Measurements from ENCODE around the gene GALNT9. TPM values are rescaled to one million over a fixed set of nuclear protein-coding genes. Genes with fewer than 3 reads are reported as not detected.

Gene GALNT9
- polyA plus RNA-seq, 2 of the 4 experiments (the other 2 are of a cell fraction), result 0.66 to 2.8 TPM

DNA sequence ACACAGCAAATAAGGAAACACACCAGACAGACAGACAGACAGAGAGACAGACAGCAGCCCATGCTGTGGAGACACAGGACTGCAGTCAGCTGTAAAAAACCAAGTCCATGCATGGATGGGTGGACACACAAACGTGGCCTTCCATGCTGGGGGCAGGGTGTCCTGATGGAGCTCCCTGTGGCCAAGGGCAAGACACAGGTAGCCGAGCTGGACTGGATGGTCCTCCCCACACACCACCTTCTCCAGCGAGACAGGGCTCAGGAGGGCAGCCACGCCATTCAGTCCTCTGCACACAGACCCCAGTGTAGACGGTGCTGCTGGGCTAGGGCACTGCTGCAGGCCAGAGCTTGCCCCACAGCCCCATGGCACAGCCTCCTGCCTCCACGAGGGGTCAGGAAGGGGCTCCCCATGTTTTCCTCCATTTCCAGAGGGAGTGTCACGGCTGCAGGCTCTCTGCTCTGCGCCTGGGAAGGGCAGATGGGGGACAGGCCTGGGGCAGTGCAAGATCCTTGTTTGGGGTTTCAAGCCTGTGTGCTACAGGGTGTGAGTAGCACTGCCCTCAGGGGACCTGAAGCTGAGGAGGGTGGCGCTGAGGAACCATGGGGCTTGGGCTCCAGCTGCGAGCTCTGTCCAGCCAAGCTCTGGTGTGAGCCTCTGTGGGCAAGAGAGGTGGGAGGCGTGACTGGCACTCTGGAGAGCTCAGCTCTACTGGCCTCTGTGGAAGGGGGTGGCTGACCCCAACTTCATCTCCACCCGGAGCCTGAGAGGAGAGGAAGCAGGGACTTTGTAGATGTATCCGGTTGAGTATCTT is 67.9 kb downstream of the GALNT9 start:
- POLR2A ChIA-PET, result no interaction called here
- 68% methylated on average over 11 of the region's 13 CpGs for WGBS (ENCODE audit: missing lambda C conversion rate)
- Histone ChIP-seq H3K4me1 (no peaks in the 10 kb centered on the region), H3K4me2 (no peak overlapping the region), H3K9me3 (no peaks in the 10 kb centered on the region), H3K27ac (no peak overlapping the region), H3K4me3 (no peak overlapping the region)
- ATAC-seq, result peak in 1 of 2 experiments; percentile 18; a peak in 2 of 6 replicates
- TF ChIP-seq CHD4 (IDR thresholded peaks at IDR 0.05; ENCODE audit: borderline replicate concordance), result no peak
- no peak for TF ChIP-seq HEYL (CRISPR knock-in tag; IDR thresholded peaks at IDR 0.05)
- TF ChIP-seq SMC3 (IDR thresholded peaks at IDR 0.05), result no peak
- no peak for TF ChIP-seq TP53 (CRISPR knock-in tag; IDR thresholded peaks at IDR 0.05)
- no peak for TF ChIP-seq KDM1A (IDR thresholded peaks at IDR 0.05; ENCODE audit: low read depth)
- TF ChIP-seq HOXA7 (CRISPR knock-in tag; IDR thresholded peaks at IDR 0.05), result no peak
- TF ChIP-seq GATA3 (IDR thresholded peaks at IDR 0.05; ENCODE audit: borderline replicate concordance), result no peak
- TF ChIP-seq MAZ (IDR thresholded peaks at IDR 0.05; ENCODE audit: borderline replicate concordance, low read depth, low read length), result no peak
- no peak for DNase-seq (ENCODE audit: low read depth in 1 of 2, low spot score in 1 of 2)
- FAIRE-seq, result no peak
- CTCF ChIA-PET, result interaction anchor here (1.0 to 1.2 kb wide), 3 partner anchors 12 to 152 kb away, joined by 3 to 5 read pairs (median 4); no protein-coding TSS in a partner anchor

DNA sequence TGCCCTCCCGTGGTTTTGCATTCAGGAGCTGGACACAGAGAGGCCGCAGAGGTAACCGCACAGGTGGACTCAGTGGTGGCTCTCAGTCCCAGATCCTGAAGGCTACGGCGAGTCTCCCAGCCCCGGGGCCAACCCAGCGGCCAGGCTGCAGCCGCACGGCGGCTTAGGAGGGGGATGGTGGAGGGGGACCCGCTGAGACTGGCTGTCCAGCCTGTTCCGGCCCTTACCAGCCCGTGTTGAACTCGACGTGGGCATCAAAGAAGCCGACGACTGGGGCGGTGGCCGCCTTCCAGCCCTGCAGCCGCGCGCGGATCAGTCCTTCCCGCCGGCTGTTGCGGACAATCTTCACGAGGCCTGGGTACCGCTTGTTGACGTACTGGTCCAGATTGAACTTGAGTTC is 68.7 kb downstream of the GALNT9 start:
- TF ChIP-seq, protein P1, sequence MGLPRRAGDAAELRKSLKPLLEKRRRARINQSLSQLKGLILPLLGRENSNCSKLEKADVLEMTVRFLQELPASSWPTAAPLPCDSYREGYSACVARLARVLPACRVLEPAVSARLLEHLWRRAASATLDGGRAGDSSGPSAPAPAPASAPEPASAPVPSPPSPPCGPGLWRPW (IDR thresholded peaks at IDR 0.05), result no peak
- no peak for TF ChIP-seq HOXB5 (CRISPR knock-in tag; IDR thresholded peaks at IDR 0.05)
- TF ChIP-seq ESRRA (IDR thresholded peaks at IDR 0.05; ENCODE audit: borderline replicate concordance, low read length), result no peak
- no peak for TF ChIP-seq HEYL (CRISPR knock-in tag; IDR thresholded peaks at IDR 0.05)
- no peak for TF ChIP-seq NPAS2 (CRISPR knock-in tag; IDR thresholded peaks at IDR 0.05; ENCODE audit: borderline replicate concordance)
- TF ChIP-seq ATOH8 (CRISPR knock-in tag; IDR thresholded peaks at IDR 0.05; ENCODE audit: low read depth), result no peak
- no peak for TF ChIP-seq FOXS1 (CRISPR knock-in tag; IDR thresholded peaks at IDR 0.05)
- TF ChIP-seq REST (IDR thresholded peaks at IDR 0.05), result no peak
- no peak for TF ChIP-seq FOSB (CRISPR knock-in tag; IDR thresholded peaks at IDR 0.05)
- TF ChIP-seq HDAC2 (IDR thresholded peaks at IDR 0.05), result no peak
- TF ChIP-seq, protein P2, sequence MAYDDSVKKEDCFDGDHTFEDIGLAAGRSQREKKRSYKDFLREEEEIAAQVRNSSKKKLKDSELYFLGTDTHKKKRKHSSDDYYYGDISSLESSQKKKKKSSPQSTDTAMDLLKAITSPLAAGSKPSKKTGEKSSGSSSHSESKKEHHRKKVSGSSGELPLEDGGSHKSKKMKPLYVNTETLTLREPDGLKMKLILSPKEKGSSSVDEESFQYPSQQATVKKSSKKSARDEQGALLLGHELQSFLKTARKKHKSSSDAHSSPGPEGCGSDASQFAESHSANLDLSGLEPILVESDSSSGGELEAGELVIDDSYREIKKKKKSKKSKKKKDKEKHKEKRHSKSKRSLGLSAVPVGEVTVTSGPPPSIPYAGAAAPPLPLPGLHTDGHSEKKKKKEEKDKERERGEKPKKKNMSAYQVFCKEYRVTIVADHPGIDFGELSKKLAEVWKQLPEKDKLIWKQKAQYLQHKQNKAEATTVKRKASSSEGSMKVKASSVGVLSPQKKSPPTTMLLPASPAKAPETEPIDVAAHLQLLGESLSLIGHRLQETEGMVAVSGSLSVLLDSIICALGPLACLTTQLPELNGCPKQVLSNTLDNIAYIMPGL (CRISPR knock-in tag; IDR thresholded peaks at IDR 0.05; ENCODE audit: borderline replicate concordance), result no peak
- TF ChIP-seq, protein P3, sequence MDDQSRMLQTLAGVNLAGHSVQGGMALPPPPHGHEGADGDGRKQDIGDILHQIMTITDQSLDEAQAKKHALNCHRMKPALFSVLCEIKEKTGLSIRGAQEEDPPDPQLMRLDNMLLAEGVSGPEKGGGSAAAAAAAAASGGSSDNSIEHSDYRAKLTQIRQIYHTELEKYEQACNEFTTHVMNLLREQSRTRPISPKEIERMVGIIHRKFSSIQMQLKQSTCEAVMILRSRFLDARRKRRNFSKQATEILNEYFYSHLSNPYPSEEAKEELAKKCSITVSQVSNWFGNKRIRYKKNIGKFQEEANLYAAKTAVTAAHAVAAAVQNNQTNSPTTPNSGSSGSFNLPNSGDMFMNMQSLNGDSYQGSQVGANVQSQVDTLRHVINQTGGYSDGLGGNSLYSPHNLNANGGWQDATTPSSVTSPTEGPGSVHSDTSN (IDR thresholded peaks at IDR 0.05), result no peak
- TF ChIP-seq CHD4 (IDR thresholded peaks at IDR 0.05; ENCODE audit: borderline replicate concordance), result no peak
- TF ChIP-seq ZNF302 (CRISPR knock-in tag; IDR thresholded peaks at IDR 0.05), result no peak
- TF ChIP-seq RNF2 (IDR thresholded peaks at IDR 0.05; ENCODE audit: borderline replicate concordance, low read depth), result no peak
- ATAC-seq (no peak), DNase-seq (ENCODE audit: low read depth in 1 of 2, low spot score in 1 of 2) (no peak), FAIRE-seq (no peak)
- Histone ChIP-seq H3K4me2 (no peak overlapping the region), H3K4me3 (no peak overlapping the region), H3K9me3 (no peaks in the 10 kb centered on the region), H3K4me1 (no peaks in the 10 kb centered on the region), H3K27ac (no peak overlapping the region)
- ChIA-PET CTCF (interaction anchor here (1.5 kb wide), 1 partner anchor 9 kb away, joined by 3 read pairs; no protein-coding TSS in a partner anchor), POLR2A (no interaction called here)
- WGBS (ENCODE audit: missing lambda C conversion rate), result 80% methylated on average over 11 of the region's 29 CpGs

All from A549 (cell line).